Fibroblast of lung (primary cell): ENCODE results near the gene ZNF664. TPM values are rescaled to one million over a fixed set of nuclear protein-coding genes. Genes with fewer than 3 reads are reported as not detected.

Experiments
- DNase-seq, 2 donors: peaks; one replicate each; pipeline versions ENCODE4 v3.0.0 to v3.0.0-alpha.2; 2010; ENCODE audit warnings: low read depth in 2 of 2
- H2AFZ ChIP-seq: 2 replicates; pipeline ENCODE4 v1.5.1; 2012; ENCODE audit warnings: low read length, control low read depth, inconsistent platforms
- H3K27ac ChIP-seq: 2 replicates; pipeline ENCODE4 v1.5.1; 2011; ENCODE audit warnings: low read length, control low read depth; ENCODE audit not compliant: insufficient read depth
- H3K27me3 ChIP-seq: 2 replicates; pipeline ENCODE4 v1.5.1; 2011; ENCODE audit warnings: mild to moderate bottlenecking, low read length; ENCODE audit not compliant: control insufficient read depth, insufficient read depth
- H3K36me3 ChIP-seq: 2 replicates; pipeline ENCODE4 v1.5.1; 2011; ENCODE audit warnings: low read length; ENCODE audit not compliant: control insufficient read depth, insufficient read depth
- H3K4me1 ChIP-seq: 2 replicates; pipeline ENCODE4 v1.5.1; 2011; ENCODE audit warnings: low read length; ENCODE audit not compliant: control insufficient read depth, insufficient read depth; ENCODE audit errors: extremely low read depth
- H3K4me2 ChIP-seq: 2 replicates; pipeline ENCODE4 v1.5.1; 2011; ENCODE audit warnings: low read length, control low read depth; ENCODE audit not compliant: insufficient read depth; ENCODE audit errors: extremely low read depth
- H3K4me3 ChIP-seq, 4 experiments: fragments of 200-600 bp in 1 of 4; sonication (generic) in 1 of 4; replicated peaks in 1 of 4; 2 replicates each; pipeline ENCODE4 v1.5.1; 2011 to 2016; ENCODE audit warnings: low read length in 4 of 4, low read depth in 3 of 4, mild to moderate bottlenecking in 3 of 4, control low read depth in 2 of 4, inconsistent platforms in 1 of 4, mixed read lengths in 1 of 4; ENCODE audit not compliant: insufficient read depth in 1 of 4; ENCODE audit errors: control extremely low read depth in 1 of 4
- H3K79me2 ChIP-seq: 2 replicates; pipeline ENCODE4 v1.5.1; 2012; ENCODE audit warnings: mild to moderate bottlenecking, low read length, inconsistent platforms; ENCODE audit not compliant: control insufficient read depth, insufficient read depth
- H3K9ac ChIP-seq: 2 replicates; pipeline ENCODE4 v1.5.1; 2011; ENCODE audit warnings: mild to moderate bottlenecking, low read length, control low read depth; ENCODE audit not compliant: insufficient read depth
- H3K9me3 ChIP-seq: 2 replicates; pipeline ENCODE4 v1.5.1; 2012; ENCODE audit warnings: low read depth, low read length; ENCODE audit not compliant: control insufficient read depth, insufficient read depth
- H4K20me1 ChIP-seq: 2 replicates; pipeline ENCODE4 v1.5.1; 2011; ENCODE audit warnings: low read length; ENCODE audit not compliant: control insufficient read depth, insufficient read depth; ENCODE audit errors: extremely low read depth
- CTCF ChIP-seq, 2 donors: IDR thresholded peaks in 1 of 2; conservative IDR thresholded peaks in 1 of 2; 1 replicate in 1 of 2; 2 replicates in 1 of 2; pipeline ENCODE4 v1.5.1; 2011 to 2012; ENCODE audit warnings: low read length in 2 of 2, control low read depth in 1 of 2, inconsistent platforms in 1 of 2, low read depth in 1 of 2, mild to moderate bottlenecking in 1 of 2
- EZH2 ChIP-seq: IDR thresholded peaks from 2 replicates; pipeline ENCODE4 v1.5.1; 2012; ENCODE audit warnings: low read length, control low read depth, mild to moderate bottlenecking; ENCODE audit errors: missing control alignments
- polyA plus RNA-seq, 2 donors: library from polyadenylated mRNA; depleted of rRNA in 1 of 2; stranded (reverse) in 1 of 2; unstranded in 1 of 2; fragments of >200 nt; gene quantifications; 2 replicates each; pipeline ENCODE4 v1.2.1, GENCODE V29; 2011 to 2012; ENCODE audit warnings: missing spikeins in 1 of 2
- total RNA-seq: library from RNA; depleted of rRNA; stranded (reverse); fragments of >200 nt; gene quantifications from 2 replicates; pipeline ENCODE4 v1.2.1, GENCODE V29; 2014

The ZNF664 gene
- total and polyA plus RNA-seq, 2 donors (not counting 1 experiment from before 2014, with no cell fraction given): 43.9 to 55.1 TPM

DNA sequence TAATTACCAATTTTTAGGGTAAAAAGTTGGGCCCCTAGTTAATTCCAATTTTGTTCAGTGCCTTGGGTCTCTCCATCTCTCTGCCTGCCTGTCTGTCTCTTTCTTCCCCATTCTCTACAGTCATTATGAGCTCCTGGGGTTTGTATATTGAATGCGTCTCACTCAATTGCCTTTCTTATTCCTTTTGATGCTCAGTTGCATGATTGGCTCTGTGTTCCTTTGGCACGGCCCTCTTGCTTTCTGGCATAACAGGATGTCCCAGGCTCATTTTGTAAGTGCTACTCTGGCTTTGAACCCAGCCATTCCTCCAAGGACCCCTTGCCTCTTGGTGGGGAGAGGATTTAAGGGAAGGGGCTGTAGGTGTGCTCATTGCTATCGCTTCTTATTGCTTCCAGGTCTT lies 35.6 kb downstream of the ZNF664 start:
- no peak overlapping the region for H2AFZ ChIP-seq
- H3K4me3 ChIP-seq: no peak overlapping the region

GRCh38 chr12:124009781-124010180 lies 36.8 kb downstream of the ZNF664 start:
- H3K4me3 ChIP-seq: no peak overlapping the region
- H3K4me2 ChIP-seq: no peak overlapping the region

More for the DNA sequence above, 35.6 kb downstream of the ZNF664 start:
- no peak for DNase-seq
- TF ChIP-seq CTCF (conservative IDR thresholded peaks at IDR 0.05 in 1 of 2, IDR thresholded peaks at IDR 0.05 in 1 of 2; ENCODE audit: low read depth in 1 of 2, low read length in 2 of 2): no peak
- no peak for TF ChIP-seq EZH2
- Histone ChIP-seq H3K4me1 (no peaks in the 10 kb centered on the region), H3K36me3 (peaks cover 3% of the 10 kb centered on the region), H3K4me2 (no peak overlapping the region), H4K20me1 (no peaks in the 10 kb centered on the region), H3K9me3 (no peaks in the 10 kb centered on the region), H3K79me2 (no peaks in the 10 kb centered on the region), H3K27ac (no peak overlapping the region), H3K27me3 (no peaks in the 10 kb centered on the region), H3K9ac (no peak overlapping the region)

DNA sequence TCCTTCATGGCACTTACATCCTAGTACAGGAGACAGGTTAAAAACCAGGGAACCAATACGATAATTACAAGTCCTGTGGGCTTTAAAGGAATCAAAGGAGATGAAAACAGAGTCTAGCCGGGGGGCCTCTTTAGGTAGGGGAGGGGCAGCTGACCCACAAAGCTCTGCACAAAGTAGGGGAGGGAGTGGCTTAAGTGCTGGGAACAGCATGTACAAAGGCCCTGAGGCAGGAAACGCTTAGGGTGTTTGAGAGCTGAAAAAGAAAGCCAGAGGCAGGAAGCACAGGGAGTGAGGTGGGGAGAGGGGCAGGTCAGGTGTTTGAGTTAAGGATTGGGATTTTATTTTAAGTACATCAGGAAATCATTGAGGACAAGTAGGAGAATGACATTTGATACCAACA lies 37.7 kb downstream of the ZNF664 start:
- no peak overlapping the region for H3K4me3 ChIP-seq
- no peak overlapping the region for H3K4me2 ChIP-seq
- no peaks in the 10 kb centered on the region for H3K79me2 ChIP-seq
- DNase-seq: no peak
- no peaks in the 10 kb centered on the region for H3K27me3 ChIP-seq
- TF ChIP-seq CTCF (conservative IDR thresholded peaks at IDR 0.05 in 1 of 2, IDR thresholded peaks at IDR 0.05 in 1 of 2; ENCODE audit: low read depth in 1 of 2, low read length in 2 of 2) (no peak), EZH2 (no peak)
- H3K9me3 ChIP-seq: no peaks in the 10 kb centered on the region
- no peaks in the 10 kb centered on the region for H4K20me1 ChIP-seq
- no peak overlapping the region for H3K27ac ChIP-seq
- no peak overlapping the region for H3K9ac ChIP-seq
- no peaks in the 10 kb centered on the region for H3K4me1 ChIP-seq
- peaks cover 5% of the 10 kb centered on the region for H3K36me3 ChIP-seq
- no peak overlapping the region for H2AFZ ChIP-seq

More at GRCh38 chr12:124009781-124010180, 36.8 kb downstream of the ZNF664 start:
- H3K27me3 ChIP-seq: no peaks in the 10 kb centered on the region
- H2AFZ ChIP-seq: no peak overlapping the region
- H4K20me1 ChIP-seq: no peaks in the 10 kb centered on the region
- no peak for DNase-seq
- no peaks in the 10 kb centered on the region for H3K9me3 ChIP-seq
- no peak overlapping the region for H3K27ac ChIP-seq
- no peaks in the 10 kb centered on the region for H3K79me2 ChIP-seq
- TF ChIP-seq CTCF (conservative IDR thresholded peaks at IDR 0.05 in 1 of 2, IDR thresholded peaks at IDR 0.05 in 1 of 2; ENCODE audit: low read depth in 1 of 2, low read length in 2 of 2) (no peak), EZH2 (no peak)
- no peaks in the 10 kb centered on the region for H3K4me1 ChIP-seq
- H3K36me3 ChIP-seq: peaks cover 3% of the 10 kb centered on the region
- no peak overlapping the region for H3K9ac ChIP-seq
